ENCODE data around the gene RBM10. TPM values are rescaled to one million over a fixed set of nuclear protein-coding genes. Genes with fewer than 3 reads are reported as not detected.

The RBM10 gene
- total RNA-seq, 1 donor from 2014 or later: 34.5 TPM

DNA sequence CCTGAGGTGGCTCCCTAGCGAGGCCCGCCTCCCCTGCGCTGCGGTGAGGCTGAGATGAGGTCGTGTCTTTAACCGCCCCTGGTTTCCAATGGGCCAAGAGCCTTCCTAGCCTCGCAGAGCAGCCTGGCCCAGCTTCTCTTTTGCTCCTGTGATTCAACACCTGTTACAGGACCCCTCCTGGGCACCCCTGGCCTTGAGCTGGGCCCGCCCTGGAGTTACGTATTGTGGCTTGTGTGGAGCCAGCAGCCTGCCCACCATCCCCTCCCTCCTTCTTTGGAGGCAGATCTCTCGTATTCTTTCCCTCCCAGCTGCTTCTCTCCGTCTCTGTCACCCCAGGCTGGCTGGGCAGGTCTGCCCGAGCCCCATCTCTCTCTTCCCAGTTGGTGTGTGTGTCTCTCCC is 29.4 kb downstream of the RBM10 start:
- H3K36me3 ChIP-seq (ENCODE audit: control insufficient read depth, insufficient read depth, low read length): no peaks in the 10 kb centered on the region
- H3K4me3 ChIP-seq (ENCODE audit: low read depth, low read length): no peak overlapping the region
- no peak for DNase-seq (ENCODE audit: low read depth)
- H3K27me3 ChIP-seq (ENCODE audit: control insufficient read depth, insufficient read depth, low read length): no peaks in the 10 kb centered on the region
- TF ChIP-seq, protein P1, sequence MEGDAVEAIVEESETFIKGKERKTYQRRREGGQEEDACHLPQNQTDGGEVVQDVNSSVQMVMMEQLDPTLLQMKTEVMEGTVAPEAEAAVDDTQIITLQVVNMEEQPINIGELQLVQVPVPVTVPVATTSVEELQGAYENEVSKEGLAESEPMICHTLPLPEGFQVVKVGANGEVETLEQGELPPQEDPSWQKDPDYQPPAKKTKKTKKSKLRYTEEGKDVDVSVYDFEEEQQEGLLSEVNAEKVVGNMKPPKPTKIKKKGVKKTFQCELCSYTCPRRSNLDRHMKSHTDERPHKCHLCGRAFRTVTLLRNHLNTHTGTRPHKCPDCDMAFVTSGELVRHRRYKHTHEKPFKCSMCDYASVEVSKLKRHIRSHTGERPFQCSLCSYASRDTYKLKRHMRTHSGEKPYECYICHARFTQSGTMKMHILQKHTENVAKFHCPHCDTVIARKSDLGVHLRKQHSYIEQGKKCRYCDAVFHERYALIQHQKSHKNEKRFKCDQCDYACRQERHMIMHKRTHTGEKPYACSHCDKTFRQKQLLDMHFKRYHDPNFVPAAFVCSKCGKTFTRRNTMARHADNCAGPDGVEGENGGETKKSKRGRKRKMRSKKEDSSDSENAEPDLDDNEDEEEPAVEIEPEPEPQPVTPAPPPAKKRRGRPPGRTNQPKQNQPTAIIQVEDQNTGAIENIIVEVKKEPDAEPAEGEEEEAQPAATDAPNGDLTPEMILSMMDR (IDR thresholded peaks at IDR 0.05; ENCODE audit: insufficient read depth, low read length, poor library complexity, severe bottlenecking): no peak

DNA sequence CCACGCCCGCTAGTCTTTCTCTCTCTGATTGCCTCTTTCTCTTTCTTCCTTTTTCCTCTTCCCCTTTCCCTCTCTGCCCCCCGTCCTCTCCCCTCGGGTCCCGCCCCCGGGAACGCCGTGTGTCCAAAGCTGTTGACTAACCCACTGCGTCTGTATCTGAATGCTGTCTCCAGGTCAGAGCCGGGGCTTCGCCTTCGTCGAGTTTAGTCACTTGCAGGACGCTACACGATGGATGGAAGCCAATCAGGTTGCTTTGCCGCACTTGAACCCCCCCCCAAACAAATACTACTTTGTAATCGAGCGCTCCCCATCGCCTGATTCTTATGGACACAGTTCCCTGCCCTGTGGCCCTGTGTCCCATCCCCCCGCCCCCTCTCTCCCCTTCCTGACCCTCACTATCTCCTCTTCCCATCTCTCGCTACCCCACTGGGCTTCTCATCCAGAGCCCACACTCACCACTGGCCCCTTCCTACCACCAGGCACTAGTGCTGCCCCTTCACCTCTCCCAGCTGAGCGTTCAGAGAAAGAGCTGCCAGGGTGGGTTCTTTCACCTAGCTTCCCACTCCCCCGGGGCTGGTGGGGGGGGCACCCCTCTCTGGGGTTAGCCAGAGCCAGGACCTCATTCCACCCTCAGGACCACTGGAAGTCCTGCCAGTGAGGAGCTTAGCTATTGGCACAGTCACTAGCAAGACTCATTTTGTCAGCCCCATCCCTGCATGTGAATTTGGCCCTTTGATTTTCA is 30.0 kb downstream of the RBM10 start:
- TF ChIP-seq, protein P1 (IDR thresholded peaks at IDR 0.05; ENCODE audit: insufficient read depth, low read length, poor library complexity, severe bottlenecking): no peak
- H3K36me3 ChIP-seq (ENCODE audit: control insufficient read depth, insufficient read depth, low read length): no peaks in the 10 kb centered on the region
- H3K27me3 ChIP-seq (ENCODE audit: control insufficient read depth, insufficient read depth, low read length): no peaks in the 10 kb centered on the region
- no peak for DNase-seq (ENCODE audit: low read depth)
- H3K4me3 ChIP-seq (ENCODE audit: low read depth, low read length): no peak overlapping the region

DNA sequence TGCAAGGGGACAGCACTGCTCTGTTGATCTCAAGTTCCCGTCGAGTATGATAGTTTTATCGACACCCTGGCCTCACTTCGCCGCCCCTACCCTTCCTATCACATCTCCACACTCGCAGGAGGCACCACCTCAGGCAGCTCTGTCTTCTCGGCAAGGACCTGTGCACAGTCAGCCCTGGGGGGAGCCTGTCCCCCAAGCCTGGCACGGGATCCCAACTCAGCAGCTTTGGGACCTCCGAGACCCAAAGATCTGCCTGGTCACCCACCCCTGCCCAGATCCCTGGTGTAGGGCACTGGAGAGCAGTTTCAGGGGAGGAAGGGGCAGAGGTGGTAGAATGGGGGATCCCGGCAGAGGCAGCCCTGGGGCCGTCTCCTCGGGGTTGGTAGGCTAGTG is 30.6 kb downstream of the RBM10 start:
- TF ChIP-seq, protein P1 (IDR thresholded peaks at IDR 0.05; ENCODE audit: insufficient read depth, low read length, poor library complexity, severe bottlenecking): no peak
- no peaks in the 10 kb centered on the region for H3K36me3 ChIP-seq (ENCODE audit: control insufficient read depth, insufficient read depth, low read length)

DNA sequence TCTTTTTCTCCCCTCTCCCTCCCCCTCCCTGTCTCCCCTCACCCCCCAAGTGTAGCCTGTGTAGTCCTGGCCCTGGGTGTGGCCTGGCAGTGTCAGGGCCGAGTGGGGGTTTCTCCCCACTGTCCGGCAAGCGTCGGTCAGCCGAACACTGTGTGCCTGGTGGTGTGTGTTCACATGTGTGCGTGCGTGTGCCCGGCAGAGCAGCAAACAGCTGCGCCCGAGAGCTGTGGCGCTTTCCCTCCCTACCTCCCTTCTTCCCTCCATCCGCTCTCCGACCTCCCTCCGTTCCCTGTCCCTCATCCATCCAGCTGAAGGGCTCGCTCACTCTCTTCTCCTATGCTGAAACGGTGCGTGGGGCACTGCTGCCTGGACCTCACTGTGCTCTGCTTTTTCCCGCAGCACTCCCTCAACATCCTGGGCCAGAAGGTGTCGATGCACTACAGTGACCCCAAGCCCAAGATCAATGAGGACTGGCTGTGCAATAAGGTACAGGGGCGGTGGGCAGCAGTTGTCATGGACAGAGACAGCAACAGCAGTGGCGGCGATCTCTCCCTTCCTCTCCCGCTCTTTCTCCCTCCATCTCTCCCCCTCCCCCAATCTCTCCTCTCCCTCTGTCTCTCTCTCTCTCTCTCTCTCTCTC is 31.2 kb downstream of the RBM10 start:
- H3K36me3 ChIP-seq (ENCODE audit: control insufficient read depth, insufficient read depth, low read length): no peaks in the 10 kb centered on the region
- DNase-seq (ENCODE audit: low read depth): no peak
- no peak overlapping the region for H3K4me3 ChIP-seq (ENCODE audit: low read depth, low read length)
- H3K27me3 ChIP-seq (ENCODE audit: control insufficient read depth, insufficient read depth, low read length): no peaks in the 10 kb centered on the region
- TF ChIP-seq, protein P1 (IDR thresholded peaks at IDR 0.05; ENCODE audit: insufficient read depth, low read length, poor library complexity, severe bottlenecking): no peak

More for the DNA sequence above, 30.6 kb downstream of the RBM10 start:
- H3K27me3 ChIP-seq (ENCODE audit: control insufficient read depth, insufficient read depth, low read length): no peaks in the 10 kb centered on the region
- no peak overlapping the region for H3K4me3 ChIP-seq (ENCODE audit: low read depth, low read length)
- DNase-seq (ENCODE audit: low read depth): no peak

DNA sequence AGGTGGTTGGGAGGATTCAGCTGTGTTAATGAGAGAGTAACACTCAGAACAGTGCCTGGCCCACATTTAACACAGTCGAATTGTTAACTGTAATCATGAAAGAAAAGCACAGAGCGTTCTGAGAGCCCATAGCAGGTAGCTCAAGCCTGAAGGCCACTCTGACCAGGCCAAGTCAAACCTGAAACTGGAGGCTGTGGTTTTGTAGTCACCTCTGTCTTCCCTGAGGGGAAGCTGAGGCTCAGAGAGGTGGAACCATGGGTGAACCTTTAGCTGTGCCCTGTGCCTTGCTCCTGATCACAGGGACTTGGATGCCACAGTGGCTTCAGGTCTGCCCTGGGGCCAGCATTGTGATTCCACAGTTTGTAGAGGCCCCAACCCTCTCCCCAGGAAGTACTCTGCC is 32.1 kb downstream of the RBM10 start:
- Histone ChIP-seq H3K27me3 (ENCODE audit: control insufficient read depth, insufficient read depth, low read length) (no peaks in the 10 kb centered on the region), H3K4me3 (ENCODE audit: low read depth, low read length) (no peak overlapping the region), H3K36me3 (ENCODE audit: control insufficient read depth, insufficient read depth, low read length) (no peaks in the 10 kb centered on the region)
- DNase-seq (ENCODE audit: low read depth): no peak
- TF ChIP-seq, protein P1 (IDR thresholded peaks at IDR 0.05; ENCODE audit: insufficient read depth, low read length, poor library complexity, severe bottlenecking): no peak
